GM12878 (cell line): ENCODE data around the gene GPAT3. TPM values are rescaled to one million over a fixed set of nuclear protein-coding genes. Genes with fewer than 3 reads are reported as not detected.

Experiments used
- ATAC-seq: fragments of 200-7000 bp; cut with Tn5 transposase; 3 replicates; pipeline ENCODE4 v1.9.1; 2020; ENCODE audit warnings: mild to moderate bottlenecking, moderate library complexity
- BruUV-seq: library from RNA; stranded (reverse); fragments of 400-500 nt; replicated peaks from 2 replicates; lab custom pipeline; 2021; lab: Mats Ljungman, UMichigan
- CTCF ChIA-PET: fragments of 300-600 bp; sonication (Branson Sonifier 250); formaldehyde crosslinking; extraction: SDS; loops from one replicate; lab custom pipeline; 2021; ENCODE audit warnings: inconsistent platforms; lab: Yijun Ruan, JAX
- POLR2A ChIA-PET: fragments of 350-600 bp; formaldehyde crosslinking; extraction: SDS; loops from one replicate; lab custom pipeline; 2021; ENCODE audit warnings: inconsistent platforms; lab: Charles Lee
- RAD21 ChIA-PET: fragments of 300-600 bp; sonication (Branson Sonifier 250); formaldehyde crosslinking; loops from one replicate; lab custom pipeline; 2023; ENCODE audit warnings: antibody characterized with exemption; ENCODE audit not compliant: unreplicated experiment; lab: Charles Lee
- SMC1A ChIA-PET: fragments of 300-600 bp; sonication (Branson Sonifier 250); formaldehyde crosslinking; loops from one replicate; lab custom pipeline; 2023; ENCODE audit not compliant: unreplicated experiment, uncharacterized antibody; lab: Charles Lee
- DNase-seq: peaks from one replicate; pipeline ENCODE4 v3.0.0-alpha.2; 2011; ENCODE audit warnings: low read depth, low spot score
- FAIRE-seq: peaks from 3 replicates; lab custom pipeline; 2011; peaks lifted over from hg19 to GRCh38; lab: Jason Lieb, UNC
- H2AFZ ChIP-seq: 2 replicates; pipeline ENCODE4 v1.6.0; 2011; ENCODE audit warnings: low read depth, low read length, control low read depth; ENCODE audit not compliant: control insufficient read depth
- H3K27ac ChIP-seq: 2 replicates; pipeline ENCODE4 v1.5.1; 2011; ENCODE audit warnings: control low read depth; ENCODE audit not compliant: control insufficient read depth, insufficient read depth
- H3K27me3 ChIP-seq, 2 experiments: replicated peaks in 1 of 2; 2 replicates each; pipeline versions ENCODE4 v1.6.0 to v1.6.1; 2011; ENCODE audit warnings: low read length in 1 of 2; ENCODE audit not compliant: control insufficient read depth in 2 of 2, insufficient read depth in 2 of 2
- H3K36me3 ChIP-seq, 2 experiments: 2 replicates each; pipeline ENCODE4 v1.5.1; 2011; ENCODE audit warnings: low read length in 1 of 2; ENCODE audit not compliant: control insufficient read depth in 2 of 2, insufficient read depth in 2 of 2
- H3K4me1 ChIP-seq: 2 replicates; pipeline ENCODE4 v1.6.1; 2011; ENCODE audit warnings: mild to moderate bottlenecking, low read length, moderate library complexity, mixed read lengths; ENCODE audit not compliant: control insufficient read depth, insufficient read depth
- H3K4me2 ChIP-seq: 2 replicates; pipeline ENCODE4 v1.6.0; 2011; ENCODE audit warnings: control low read depth; ENCODE audit not compliant: control insufficient read depth, insufficient read depth
- H3K4me3 ChIP-seq: fragments of 200-600 bp; sonication (generic); 2 replicates; pipeline ENCODE4 v1.5.1; 2016
- H3K79me2 ChIP-seq: 2 replicates; pipeline ENCODE4 v1.6.0; 2011; ENCODE audit warnings: low read length; ENCODE audit not compliant: control insufficient read depth, insufficient read depth
- H3K9ac ChIP-seq: 2 replicates; pipeline ENCODE4 v1.8.0; 2011; ENCODE audit warnings: low read length, control low read depth, mixed read lengths; ENCODE audit not compliant: control insufficient read depth, insufficient read depth
- H3K9me3 ChIP-seq: replicated peaks from 3 replicates; pipeline ENCODE4 v1.5.1; 2011; ENCODE audit warnings: mild to moderate bottlenecking, low read length; ENCODE audit not compliant: control insufficient read depth, insufficient read depth
- H4K20me1 ChIP-seq: 2 replicates; pipeline ENCODE4 v1.6.0; 2011; ENCODE audit not compliant: control insufficient read depth, insufficient read depth
- CBX3 ChIP-seq: fragments of 200-600 bp; sonication (generic); IDR thresholded peaks from 2 replicates; pipeline ENCODE4 v1.6.1; 2016; ENCODE audit warnings: low read depth, borderline replicate concordance
- MXI1 ChIP-seq: fragments of 150-350 bp; IDR thresholded peaks from 2 replicates; pipeline ENCODE4 v1.6.1; 2011; ENCODE audit warnings: low read depth, mild to moderate bottlenecking, inconsistent platforms, low read length, improper control_type of control experiment
- NR2C1 ChIP-seq: fragments of 450-650 bp; IDR thresholded peaks from 2 replicates; pipeline ENCODE4 v1.6.1; 2017; ENCODE audit warnings: antibody characterized with exemption, mild to moderate bottlenecking, moderate library complexity
- PBX3 ChIP-seq: IDR thresholded peaks from 2 replicates; pipeline ENCODE4 v1.6.1; 2011; ENCODE audit warnings: mild to moderate bottlenecking, low read depth, low read length, moderate library complexity; ENCODE audit not compliant: insufficient replicate concordance
- PKNOX1 ChIP-seq: fragments of 450-650 bp; IDR thresholded peaks from 2 replicates; pipeline ENCODE4 v1.6.1; 2016; ENCODE audit warnings: mild to moderate bottlenecking
- TCF12 ChIP-seq: IDR thresholded peaks from 2 replicates; pipeline ENCODE4 v1.6.1; 2011; ENCODE audit warnings: low read depth, mild to moderate bottlenecking, low read length
- YY1 ChIP-seq: IDR thresholded peaks from 2 replicates; pipeline ENCODE4 v1.6.1; 2011; ENCODE audit warnings: low read depth, mild to moderate bottlenecking, low read length
- ZBTB4 ChIP-seq: fragments of 450-650 bp; formaldehyde crosslinking; IDR thresholded peaks from 2 replicates; pipeline ENCODE4 v1.4.0; 2022; ENCODE audit warnings: mild to moderate bottlenecking, moderate library complexity
- WGBS: methylation state at CpG from one replicate; pipeline ENCODE4 v1.1.6; 2016; ENCODE audit warnings: low lambda C conversion rate; ENCODE audit not compliant: insufficient replicate concordance, insufficient coverage; ENCODE audit errors: missing lambda C conversion rate; 5-methylcytosine and 5-hydroxymethylcytosine counted together
- in situ Hi-C: fragments of 300-500 bp; cut with MboI; formaldehyde crosslinking; loops from 9 replicates; pipeline ENCODE4 v1.14.3; 2018; ENCODE audit warnings: mixed read lengths
- intact Hi-C: fragments of 100-400 bp; cut with micrococcal nuclease; formaldehyde crosslinking; loops from one replicate; pipeline ENCODE4 v1.14.2; 2022; ENCODE audit not compliant: unreplicated experiment
- polyA plus RNA-seq, 11 experiments: library from polyadenylated mRNA; depleted of rRNA in 4 of 11; unstranded in 6 of 11; stranded (reverse) in 5 of 11; fragments of >200 nt; fragmentation: Nextera tagmentation in 4 of 11; fragmentation: Illumina TruSeq in 1 of 11; extraction: Ambion mirVana in 4 of 11; extraction: Trizol in 1 of 11; gene quantifications; 1 replicate in 1 of 11; 2 replicates in 10 of 11; pipeline versions ENCODE4 v1.2.1 to v1.2.3, GENCODE V29; 2011 to 2016; ENCODE audit warnings: inconsistent platforms in 2 of 11, missing spikeins in 2 of 11, low read depth in 1 of 11
- total RNA-seq, 4 experiments: library from RNA; depleted of rRNA in 3 of 4; stranded (reverse); fragments of >200 nt in 3 of 4; fragmentation: Illumina TruSeq in 1 of 4; extraction: Trizol in 1 of 4; gene quantifications; 2 replicates each; pipeline versions ENCODE4 v1.2.1 to v1.2.3, GENCODE V29; 2013 to 2021
- TF ChIP-seq, protein P1 (sequence below): fragments of 450-650 bp; conservative IDR thresholded peaks from 2 replicates; pipeline ENCODE4 v1.6.1; 2017; ENCODE audit warnings: mild to moderate bottlenecking, moderate library complexity
- TF ChIP-seq, protein P2 (sequence below): fragments of 450-650 bp; IDR thresholded peaks from 2 replicates; pipeline ENCODE4 v1.6.1; 2018; ENCODE audit warnings: borderline replicate concordance, mild to moderate bottlenecking; ENCODE audit not compliant: partially characterized antibody

Gene GPAT3
- total and polyA plus RNA-seq, 10 of the 15 experiments (the other 5 are each of a cell fraction or from before 2014, with no cell fraction given), result 0.26 to 1.1 (median 0.52) TPM

DNA sequence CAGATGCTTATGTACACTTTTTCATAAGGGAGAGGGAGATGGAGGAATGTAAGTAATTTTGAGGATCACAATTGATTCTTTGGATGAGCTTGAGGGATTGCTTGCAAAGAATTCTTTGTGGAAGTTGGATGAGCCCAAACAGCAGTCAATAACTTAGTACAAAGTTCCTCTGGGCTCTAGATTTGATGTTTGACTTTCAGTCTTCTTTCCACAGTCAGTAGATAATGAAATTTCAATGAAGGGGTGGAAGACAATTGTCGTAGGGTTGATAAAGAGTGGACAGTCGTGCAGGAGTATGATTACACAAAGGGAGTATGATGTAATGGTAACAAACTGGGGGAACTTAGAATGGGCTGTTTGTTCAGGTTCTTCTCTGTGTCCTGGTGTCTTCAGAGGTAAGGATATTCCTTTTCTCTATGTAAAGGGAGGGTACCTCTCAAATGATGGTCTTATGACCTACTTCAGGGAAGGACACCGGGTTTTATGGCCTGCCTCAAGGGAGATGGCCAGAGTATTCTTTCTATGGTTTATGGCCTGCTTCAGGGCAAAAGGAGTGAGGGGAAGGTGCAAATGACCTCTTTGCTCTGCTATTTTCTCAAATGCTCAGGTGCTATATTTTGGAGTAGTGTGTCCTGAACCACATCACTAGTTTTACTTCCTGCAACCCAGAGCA is 49.3 kb upstream of the GPAT3 start:
- no peak overlapping the region for H3K4me3 ChIP-seq
- WGBS, result 96% methylated on average over 3 of the region's 3 CpGs
- in situ Hi-C loops (no loop called here), intact Hi-C loops (no loop called here)
- H4K20me1 ChIP-seq, result no peaks in the 10 kb centered on the region
- no peaks in the 10 kb centered on the region for H3K79me2 ChIP-seq
- H3K27ac ChIP-seq, result no peak overlapping the region
- no TSS peak for BruUV-seq
- FAIRE-seq (no peak), DNase-seq (no peak), ATAC-seq (no peak)
- ChIA-PET POLR2A (interaction anchor here (1.1 kb wide), 2 partner anchors 28 to 35 kb away, joined by 3 to 5 read pairs; no protein-coding TSS in a partner anchor), RAD21 (no interaction called here), SMC1A (interaction anchor here (0.7 to 1.7 kb wide), 3 partner anchors 13 to 1127 kb away, joined by 3 to 4 read pairs (median 4); no protein-coding TSS in a partner anchor), CTCF (interaction anchor here (1.0 to 1.2 kb wide), 3 partner anchors 22 to 96 kb away, joined by 3 read pairs; no protein-coding TSS in a partner anchor)
- no peak overlapping the region for H3K4me2 ChIP-seq
- H3K4me1 ChIP-seq, result peaks cover 6% of the 10 kb centered on the region; the same call in 1 of the 2 replicates
- H3K27me3 ChIP-seq, result no peaks in the 10 kb centered on the region
- H3K36me3 ChIP-seq, result no peaks in the 10 kb centered on the region
- H3K9me3 ChIP-seq, result no peaks in the 10 kb centered on the region
- no peak overlapping the region for H3K9ac ChIP-seq
- H2AFZ ChIP-seq, result peak overlapping the region; percentile 25; the same call in 1 of the 2 replicates
- TF ChIP-seq NR2C1 (no peak), ZBTB4 (no peak), PKNOX1 (no peak), MXI1 (no peak), TCF12 (no peak), CBX3 (no peak), PBX3 (no peak), YY1 (no peak)
- TF ChIP-seq, protein P1, sequence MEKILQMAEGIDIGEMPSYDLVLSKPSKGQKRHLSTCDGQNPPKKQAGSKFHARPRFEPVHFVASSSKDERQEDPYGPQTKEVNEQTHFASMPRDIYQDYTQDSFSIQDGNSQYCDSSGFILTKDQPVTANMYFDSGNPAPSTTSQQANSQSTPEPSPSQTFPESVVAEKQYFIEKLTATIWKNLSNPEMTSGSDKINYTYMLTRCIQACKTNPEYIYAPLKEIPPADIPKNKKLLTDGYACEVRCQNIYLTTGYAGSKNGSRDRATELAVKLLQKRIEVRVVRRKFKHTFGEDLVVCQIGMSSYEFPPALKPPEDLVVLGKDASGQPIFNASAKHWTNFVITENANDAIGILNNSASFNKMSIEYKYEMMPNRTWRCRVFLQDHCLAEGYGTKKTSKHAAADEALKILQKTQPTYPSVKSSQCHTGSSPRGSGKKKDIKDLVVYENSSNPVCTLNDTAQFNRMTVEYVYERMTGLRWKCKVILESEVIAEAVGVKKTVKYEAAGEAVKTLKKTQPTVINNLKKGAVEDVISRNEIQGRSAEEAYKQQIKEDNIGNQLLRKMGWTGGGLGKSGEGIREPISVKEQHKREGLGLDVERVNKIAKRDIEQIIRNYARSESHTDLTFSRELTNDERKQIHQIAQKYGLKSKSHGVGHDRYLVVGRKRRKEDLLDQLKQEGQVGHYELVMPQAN, result no peak
- TF ChIP-seq, protein P2, sequence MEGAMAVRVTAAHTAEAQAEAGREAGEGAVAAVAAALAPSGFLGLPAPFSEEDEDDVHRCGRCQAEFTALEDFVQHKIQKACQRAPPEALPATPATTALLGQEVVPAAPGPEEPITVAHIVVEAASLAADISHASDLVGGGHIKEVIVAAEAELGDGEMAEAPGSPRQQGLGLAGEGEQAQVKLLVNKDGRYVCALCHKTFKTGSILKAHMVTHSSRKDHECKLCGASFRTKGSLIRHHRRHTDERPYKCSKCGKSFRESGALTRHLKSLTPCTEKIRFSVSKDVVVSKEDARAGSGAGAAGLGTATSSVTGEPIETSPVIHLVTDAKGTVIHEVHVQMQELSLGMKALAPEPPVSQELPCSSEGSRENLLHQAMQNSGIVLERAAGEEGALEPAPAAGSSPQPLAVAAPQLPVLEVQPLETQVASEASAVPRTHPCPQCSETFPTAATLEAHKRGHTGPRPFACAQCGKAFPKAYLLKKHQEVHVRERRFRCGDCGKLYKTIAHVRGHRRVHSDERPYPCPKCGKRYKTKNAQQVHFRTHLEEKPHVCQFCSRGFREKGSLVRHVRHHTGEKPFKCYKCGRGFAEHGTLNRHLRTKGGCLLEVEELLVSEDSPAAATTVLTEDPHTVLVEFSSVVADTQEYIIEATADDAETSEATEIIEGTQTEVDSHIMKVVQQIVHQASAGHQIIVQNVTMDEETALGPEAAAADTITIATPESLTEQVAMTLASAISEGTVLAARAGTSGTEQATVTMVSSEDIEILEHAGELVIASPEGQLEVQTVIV, result no peak
